NCI-H146 (cell line): ENCODE measurements around the gene ZMYM2.

ENCODE experiments used
- DNase-seq: peaks from one replicate; lab custom pipeline; 2025; lab: John Stamatoyannopoulos, UW

ZMYM2 gene

GRCh38 chr13:20134732-20135131 is 176.2 kb downstream of the ZMYM2 start:
- DNase-seq = no peak

- no peak for DNase-seq
Measured at GRCh38 chr13:20136781-20137703, 178.5 kb downstream of the ZMYM2 start.

- no peak for DNase-seq
Measured at GRCh38 chr13:20137875-20138274, 179.3 kb downstream of the ZMYM2 start.

- no peak for DNase-seq
Measured at GRCh38 chr13:20140487-20140886, 182.0 kb downstream of the ZMYM2 start.
